Measurements from ENCODE around the gene MRPS10.
"Not testable (repeated sequence)": the region's sequence is repeated elsewhere in the genome, so short reads cannot be mapped to it uniquely, and the experiment has no call there.

The MRPS10 gene

DNA sequence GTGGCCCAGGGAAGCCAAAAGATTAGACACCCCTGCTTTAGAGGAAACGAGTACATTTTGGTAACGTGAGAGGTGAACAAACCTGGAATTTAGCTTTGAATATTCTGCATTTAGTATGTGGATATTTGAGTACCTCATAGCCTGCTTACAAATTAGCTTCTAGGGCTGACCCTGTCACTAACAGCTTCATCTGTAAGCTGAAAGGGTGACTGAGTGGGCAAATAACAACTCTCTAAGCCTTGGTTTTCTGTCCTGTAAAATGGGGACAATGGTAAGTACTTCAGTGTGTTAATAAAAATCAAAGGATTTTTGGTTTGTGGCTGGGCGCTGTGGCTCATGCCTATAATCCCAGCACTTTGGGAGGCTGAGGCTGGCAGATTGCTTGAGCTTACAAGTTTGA lies 14.5 kb downstream of the MRPS10 start:
- DNase-seq = no peak

DNA sequence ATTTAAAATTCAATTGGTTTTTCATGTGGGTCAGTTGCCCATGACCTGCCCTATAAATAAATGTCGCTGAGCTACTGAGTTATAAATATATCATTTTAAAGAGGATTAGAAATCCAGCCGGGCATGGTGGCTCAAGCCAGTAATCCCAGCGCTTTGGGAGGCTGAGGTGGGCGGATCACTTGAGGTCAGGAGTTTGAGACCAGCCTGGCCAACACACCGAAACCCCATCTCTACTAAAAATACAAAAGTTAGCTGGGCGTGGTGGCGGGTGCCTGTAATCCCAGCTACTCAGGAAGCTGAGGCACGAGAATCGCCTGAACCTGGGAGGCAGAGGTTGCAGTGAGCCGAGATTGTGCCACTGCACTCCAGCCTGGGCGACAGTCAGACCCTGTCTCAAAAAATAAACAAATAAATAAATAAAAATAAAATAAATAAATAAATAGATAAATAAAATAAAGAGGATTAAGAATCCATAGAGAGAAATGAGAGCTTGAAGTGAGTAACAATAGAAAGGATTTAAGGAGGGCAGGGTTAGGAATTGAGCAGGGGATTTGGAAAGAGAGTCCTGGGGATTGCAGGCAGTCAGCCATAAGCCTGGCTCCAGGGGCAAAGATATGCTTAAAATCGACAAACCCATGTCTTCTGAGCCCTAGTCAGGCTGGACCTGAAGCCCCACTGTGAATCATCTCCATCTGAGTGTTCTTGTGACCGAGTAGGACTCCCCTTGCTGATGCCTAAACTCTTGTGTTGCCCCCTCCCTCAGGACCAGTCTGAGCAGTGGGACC lies 15.3 kb downstream of the MRPS10 start:
- DNase-seq = not testable (repeated sequence)

DNA sequence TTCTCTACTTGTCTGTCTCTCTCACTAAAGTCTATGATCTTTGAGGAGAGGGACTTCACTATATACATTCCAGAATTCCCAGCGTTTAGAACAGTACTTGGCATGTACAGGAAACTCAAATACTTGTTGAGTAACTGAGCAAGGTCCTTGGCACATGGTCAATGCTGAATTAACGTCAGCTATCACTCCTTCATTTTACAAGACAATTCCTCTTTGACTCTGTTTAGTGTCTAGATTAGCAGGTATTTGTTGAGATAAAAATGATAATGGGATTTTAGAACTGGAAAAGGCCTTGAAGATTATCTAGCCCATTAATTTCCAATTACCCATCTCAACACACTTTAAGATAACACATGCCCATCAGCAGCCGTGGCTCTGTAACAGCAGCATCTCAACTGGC lies 16.3 kb downstream of the MRPS10 start:
- DNase-seq = no peak

DNA sequence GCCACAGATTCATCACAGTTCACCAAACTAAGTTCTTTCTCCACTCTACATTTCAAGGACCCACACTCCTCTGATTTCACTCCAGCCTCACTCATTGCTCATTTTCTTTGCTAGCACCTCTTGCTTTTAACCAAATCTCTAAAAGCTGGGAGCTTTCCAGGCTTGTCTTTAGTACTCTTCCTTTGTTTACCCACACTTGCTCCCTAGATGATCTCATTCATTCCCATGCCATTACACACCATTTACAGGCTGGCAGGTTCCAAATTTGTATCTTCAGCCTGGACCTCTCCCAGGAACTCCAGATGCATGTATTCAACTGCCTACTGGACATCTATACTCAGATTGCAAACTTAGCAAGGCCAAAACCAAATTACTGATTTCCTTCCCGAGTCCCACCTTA lies 17.6 kb downstream of the MRPS10 start:
- DNase-seq = peak; percentile 41

DNA sequence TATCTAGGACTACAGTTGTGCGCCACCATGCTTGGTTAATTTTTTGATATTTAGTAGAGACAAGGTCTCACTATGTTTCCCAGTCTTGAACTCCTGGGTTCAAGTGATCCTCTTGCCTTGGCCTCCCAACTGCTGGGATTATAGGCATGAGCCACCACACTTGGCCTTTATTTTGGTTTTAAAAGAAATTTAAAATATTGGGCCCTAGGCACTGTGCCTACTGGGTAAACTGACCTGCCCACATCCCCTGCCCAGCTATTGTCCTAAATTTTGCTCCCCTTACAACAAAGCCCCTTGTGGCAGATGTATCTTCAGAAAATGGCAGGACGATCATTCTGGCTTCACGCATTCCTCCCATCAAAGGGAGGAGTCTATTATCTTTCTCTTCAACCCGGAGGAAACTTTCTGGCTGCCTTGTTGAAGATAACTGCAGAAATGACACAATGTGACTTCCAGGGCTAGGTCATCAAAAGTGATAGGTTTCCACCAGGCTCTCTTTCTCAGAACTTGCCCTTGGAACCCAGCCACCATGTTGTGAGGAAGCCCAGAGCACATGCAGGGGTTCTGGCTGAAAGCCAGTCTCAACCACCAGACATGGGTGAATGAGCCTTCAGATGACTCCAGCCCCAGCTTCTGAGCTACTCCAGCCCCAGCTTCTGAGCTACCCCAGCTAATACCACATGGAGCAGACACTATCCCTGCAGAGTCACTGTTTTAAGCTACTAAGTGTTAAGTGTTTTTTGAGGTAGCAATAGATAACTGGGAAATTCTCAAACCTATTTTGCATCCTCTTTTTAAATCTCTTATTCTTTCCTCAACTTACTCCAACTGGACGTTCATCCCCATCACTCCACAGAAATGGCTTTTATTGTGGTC lies 18.3 kb downstream of the MRPS10 start:
- peak; percentile 63 for DNase-seq

DNA sequence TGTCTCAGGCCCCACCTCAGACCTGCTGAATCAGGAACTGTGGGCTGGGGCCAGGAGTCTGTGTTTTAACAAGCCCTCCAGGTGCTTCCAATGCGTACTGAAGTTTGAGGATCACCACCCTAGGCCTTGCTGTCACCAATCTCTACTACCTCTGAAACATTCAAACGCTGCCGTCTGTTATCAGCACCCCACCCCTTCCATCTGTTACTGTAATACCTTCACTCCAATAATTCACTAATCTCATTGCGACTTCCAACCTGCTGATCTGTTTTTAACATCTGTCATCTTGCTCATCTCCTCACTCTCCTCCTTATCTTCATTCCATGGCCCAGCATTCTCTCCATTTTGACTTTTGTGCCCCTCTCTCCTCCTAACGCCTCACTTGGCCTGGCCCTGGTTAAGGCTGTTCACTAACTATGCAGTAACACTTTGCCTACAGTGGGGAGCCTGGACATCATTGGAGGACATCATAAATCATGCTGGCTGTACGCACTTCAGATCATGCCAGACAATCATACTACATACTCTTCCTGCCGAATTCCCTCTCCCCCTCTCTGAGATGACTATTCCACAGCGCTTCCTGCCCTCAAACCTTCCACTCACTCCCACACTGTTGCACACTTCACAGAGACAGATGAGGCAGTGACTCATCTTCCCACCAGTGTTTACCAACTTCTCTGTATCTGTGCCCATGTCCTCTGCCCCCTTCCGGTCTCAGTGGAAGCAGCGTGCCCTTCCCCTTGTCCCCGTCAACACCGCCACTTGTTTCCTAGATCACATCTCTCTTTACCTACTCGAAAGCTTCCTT lies 19.9 kb downstream of the MRPS10 start:
- DNase-seq = peak; percentile 61

DNA sequence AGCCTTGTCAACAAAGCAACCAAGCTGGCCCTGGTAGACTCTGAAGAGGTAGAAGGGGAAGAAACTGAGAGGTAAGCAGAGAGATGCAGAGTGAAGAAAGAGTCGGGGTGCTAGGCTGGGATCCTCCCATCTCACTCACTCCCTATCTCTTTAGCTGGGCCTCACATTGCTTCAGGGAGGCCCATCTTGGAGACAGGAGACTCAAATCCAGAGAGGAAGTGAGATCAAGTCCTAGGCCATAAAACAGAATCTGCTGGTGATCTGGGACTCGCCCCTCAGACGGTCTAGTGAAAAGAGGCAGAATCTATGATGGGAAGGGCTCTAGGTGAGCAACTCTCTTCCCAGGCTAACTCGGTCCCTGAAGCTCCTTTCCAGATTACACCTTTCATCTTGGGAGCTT lies 22.2 kb downstream of the MRPS10 start:
- DNase-seq = no peak

DNA sequence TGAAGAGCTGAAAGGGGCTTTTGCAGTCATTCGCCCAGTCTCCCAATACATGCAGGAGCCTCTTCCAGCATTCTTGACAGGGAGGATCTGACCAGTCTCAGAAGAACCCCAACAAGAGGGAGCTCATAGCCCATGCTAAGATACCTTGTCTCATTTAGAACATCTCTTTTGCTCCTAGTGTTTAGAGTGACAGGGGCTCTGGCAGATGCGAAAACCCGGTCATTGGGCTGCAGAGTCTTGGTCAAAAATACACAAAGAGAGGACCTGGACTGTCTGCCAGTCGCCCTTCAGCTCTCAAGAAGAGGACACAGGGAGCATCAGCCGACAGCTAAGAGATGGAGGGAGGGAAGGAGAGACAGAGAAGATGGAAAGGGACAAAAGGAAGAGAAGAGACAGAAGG lies 23.6 kb downstream of the MRPS10 start:
- no peak for DNase-seq

DNA sequence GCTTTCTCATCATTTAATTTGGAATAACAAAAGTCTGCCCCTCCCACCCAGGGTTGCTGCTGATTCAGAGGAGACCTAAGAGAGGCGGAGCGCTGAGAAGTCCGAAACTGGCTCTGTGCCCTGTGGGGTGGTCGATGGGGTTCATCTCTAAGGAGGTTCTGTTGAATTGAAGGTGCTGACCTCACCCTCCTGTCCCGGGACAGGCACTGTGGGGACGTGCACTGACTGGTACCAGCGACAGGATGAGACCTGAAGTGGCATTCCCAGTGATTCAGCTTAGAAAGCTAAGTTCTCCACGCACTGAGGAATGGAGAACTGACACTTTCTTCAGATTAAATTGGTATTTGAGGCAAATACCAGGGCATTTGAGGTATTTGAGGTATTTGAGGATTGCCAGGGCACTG lies 24.2 kb downstream of the MRPS10 start:
- DNase-seq = no peak

DNA sequence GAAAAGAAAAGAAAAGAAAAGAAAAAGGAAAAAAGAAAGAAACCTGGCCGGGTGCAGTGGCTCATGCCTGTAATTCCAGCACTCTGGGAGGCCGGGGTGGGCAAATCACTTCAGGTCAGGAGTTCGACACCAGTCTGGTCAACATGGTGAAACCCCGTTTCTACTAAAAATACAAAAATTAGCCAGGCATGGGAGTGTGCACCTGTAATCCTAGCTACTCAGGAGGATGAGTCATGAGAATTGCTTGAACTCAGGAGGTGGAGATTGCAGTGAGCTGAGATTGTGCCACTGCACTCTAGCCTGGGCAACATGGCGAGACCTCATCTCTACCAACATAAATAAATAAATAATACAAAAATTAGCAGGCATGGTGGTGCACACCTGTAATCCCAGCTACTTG lies 25.3 kb downstream of the MRPS10 start:
- DNase-seq = not testable (repeated sequence)

DNA sequence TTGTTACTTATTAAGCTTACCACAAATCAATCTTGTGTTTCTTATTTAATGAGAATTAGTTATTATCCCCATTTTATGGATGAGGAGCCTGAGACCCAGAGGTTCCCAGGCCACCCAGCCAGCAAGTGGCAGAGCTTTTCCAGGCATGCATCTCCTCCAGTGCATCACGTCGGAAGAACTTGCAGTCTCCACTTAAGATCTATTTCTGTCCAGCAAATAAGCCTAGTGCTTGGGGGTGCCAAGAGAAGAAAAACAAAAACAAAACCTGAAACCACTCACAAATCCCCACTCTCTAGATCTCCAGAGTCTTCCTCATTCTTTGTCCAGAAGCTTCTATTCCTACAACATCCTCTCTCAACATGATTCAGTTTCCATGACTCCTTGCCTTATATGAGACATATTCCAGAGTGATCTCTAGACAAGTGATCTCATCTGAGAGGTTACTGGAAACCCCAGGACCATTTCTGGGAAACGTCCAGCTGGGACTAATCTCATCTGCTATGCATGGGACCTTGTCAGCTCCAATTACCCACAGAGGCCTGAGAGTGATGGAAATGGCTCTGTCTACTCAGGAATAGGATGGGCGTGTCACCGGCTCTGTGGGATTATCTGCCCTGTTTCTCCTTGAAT lies 27.0 kb downstream of the MRPS10 start:
- no peak for DNase-seq

DNA sequence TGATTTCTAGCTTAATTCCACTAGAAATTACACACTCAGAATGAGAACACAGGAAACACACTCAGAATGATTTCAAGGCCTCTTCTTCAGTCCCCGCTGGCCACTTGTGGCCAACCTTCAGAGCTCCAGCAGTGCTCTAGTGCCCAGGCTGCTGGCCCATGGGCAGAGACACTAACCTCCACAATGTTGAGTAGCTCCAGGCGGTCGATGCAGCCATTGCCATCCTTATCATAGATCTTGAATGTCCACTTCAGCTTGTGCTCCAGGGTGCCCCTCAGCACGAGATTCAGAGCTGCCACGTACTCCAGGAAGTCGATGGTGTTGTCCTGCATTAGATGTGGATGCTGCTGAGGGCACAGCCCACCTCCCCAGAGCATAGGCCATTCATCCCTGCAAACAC lies 29.3 kb downstream of the MRPS10 start:
- no peak for DNase-seq

DNA sequence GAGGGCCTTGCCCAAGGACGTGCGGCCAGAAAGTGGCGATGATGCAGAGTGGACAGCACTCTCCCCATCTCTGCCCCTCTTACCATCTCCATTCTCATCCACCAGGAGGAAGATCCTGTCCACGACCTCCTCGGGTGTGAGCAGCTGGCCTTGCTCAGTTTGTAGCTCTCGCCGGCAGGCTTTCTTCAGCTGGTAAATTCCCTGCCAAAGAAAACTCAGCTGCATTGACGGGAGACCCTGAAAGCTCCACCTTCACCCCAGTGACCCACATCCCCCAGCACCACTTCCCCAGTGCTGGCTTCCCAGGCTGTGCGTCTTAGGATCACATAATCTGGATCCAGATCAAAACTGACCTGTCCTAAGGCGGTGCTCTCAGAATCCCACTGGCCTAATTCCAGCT lies 32.1 kb downstream of the MRPS10 start:
- no peak for DNase-seq

DNA sequence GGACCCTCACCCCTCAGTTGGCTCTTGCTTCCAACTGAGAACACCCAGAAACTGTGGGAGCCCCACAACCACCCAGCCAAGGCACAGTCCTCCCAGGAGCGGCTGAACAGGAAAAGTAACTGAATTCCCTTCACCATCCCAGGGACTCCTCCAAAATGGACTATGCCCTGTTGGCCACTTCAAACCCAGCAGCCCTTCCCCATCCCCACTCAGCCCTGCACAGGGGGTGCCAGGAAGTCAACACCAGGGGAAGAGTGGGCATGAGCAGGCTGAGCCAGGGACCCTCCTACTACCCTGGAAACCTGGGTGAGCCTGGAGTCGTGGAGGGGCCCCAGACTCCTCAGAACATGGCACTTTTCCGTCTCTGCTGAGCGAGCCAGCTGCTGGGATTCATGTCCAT lies 33.2 kb downstream of the MRPS10 start:
- DNase-seq = no peak

DNA sequence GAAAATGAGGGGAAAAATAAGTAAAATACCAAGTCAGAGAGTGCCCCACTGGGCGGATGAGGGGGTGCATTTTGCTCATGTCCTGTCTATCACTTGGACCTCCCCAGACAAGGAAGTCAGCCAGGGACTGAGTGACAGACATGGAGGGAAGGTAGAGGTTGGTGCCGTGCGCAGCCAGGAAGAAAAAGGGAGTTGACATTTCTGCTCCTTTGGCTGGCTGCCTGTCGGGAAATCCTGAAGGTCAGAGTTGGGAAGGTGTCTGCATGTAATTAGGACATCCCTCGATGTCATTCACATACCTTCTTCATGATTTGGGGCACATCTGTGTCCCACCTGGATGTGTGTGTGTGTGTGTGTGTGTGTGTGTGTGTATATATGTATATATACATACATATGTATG lies 35.6 kb downstream of the MRPS10 start:
- no peak for DNase-seq

DNA sequence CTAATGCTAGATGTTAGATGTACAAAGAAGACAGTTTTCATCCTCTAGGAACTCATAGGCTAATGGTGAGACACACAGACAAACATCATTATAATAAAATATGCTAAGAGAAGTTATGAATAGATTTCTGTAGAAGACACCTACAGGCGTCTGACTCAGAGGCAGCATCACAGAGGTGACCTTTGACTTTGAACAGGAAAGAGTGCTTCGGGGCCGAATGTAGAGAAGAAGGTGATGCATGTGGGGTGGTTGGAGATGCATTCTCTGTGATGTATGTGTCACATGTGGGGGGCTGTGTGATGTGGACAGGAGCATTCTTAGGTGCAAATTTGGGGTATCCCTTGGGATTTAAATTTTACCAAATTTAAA lies 37.7 kb downstream of the MRPS10 start:
- no peak for DNase-seq

DNA sequence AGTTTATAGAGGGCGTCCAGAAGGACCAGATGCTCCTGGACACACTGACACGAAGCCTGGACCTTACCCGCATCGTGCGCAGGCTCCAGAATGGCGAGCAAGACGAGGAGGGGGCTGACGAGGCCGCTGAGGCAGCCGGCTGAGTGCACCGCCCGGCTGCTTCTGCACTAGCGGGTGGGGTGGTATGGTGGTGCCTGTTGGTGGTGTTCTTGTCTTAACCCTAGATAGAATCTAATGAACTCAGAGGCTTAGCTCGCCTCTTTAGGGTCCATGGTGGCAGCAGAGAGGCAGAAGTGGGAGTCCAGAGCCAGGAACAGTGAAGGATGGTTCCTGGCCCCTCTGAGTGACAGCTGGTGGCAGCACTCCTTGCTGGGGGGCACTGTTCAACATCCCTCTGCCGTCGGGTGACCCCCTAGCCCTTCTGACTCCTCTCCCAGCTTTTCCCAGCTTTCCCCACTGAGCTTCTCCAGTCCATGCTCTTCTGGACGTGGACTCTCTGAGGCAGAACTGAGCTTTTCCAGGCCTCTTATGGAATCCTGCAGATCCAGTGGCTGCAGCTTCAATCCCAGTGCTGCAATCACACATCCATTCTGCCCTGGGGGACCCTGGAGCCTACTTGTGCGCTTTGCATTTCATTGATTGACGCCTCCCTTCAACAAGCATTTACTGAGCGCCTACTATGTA lies 38.3 kb downstream of the MRPS10 start:
- no peak for DNase-seq

DNA sequence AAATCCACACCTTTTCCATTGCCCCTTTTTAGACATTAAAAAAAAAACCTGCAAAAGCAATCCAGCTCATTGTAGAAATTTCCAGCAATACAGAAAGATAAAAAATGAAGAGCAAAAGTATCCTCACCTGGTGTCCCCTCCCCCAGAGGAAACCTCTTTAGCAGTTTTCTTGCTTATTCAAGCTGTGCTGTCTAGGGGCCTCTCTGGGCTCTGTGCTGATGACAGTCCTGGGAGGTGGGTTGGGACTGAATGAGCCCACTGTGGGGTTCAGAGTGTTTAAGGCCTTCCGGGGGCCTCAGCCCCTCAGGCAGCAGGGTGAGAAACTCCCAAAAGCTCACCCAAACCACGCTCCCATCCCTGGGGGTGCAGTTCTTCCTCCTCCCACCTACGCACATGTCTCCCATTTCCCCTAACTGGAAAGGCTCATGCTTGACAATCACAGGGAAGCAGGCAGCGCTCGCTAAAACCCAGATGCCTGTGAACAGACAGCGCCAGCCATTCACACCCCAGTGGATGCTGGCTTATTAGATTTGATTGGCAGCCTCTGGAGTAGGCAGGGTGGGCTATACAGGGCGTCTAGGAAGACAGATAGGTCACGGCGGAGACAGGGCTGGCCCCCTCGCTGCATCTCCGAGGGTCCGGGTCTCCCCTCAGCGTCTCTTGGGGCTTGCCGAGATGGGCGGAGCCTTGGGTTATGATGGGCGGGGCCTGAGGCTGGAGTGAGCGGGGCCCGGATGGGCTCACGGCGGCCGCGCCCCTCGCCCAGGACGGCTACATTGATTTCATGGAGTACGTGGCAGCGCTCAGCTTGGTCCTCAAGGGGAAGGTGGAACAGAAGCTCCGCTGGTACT lies 39.9 kb downstream of the MRPS10 start:
- no peak for DNase-seq

DNA sequence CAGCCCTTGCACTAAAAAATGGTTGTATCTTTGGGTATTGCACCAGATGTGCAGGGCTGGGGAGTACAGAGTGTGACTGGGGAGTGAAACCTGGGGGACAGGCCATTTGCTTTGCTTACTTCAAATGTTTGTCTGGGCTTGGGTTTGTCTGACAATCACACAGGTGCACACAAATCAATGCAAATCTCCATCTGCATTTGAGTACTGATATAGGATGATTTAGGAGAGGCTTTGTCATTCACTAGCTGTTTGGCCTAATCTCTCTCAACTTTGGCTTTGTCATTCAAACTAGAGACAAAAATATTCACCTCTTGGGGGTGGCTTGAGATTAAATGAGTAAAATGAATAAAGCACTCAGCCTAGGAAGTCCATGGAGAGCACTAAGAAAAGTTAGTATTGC lies 40.7 kb downstream of the MRPS10 start:
- no peak for DNase-seq

DNA sequence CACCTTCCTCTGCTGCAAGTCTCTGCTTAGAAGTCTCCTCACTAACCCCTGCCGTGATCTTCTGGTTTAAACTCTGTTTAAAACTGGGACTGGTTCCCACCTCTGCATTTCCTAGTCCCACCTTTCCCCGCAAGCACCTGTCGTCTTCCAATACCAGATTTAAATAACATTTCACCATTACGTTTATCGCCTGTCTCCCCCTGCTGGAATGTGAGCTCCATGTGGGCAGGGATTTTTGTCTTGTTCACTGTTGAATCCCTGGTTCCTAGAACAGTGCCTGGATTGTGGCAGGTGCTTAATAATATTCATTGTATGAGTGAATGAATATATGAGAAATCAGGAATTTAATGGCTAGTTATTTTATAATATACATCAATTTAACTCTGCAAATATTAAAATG lies 41.8 kb downstream of the MRPS10 start:
- no peak for DNase-seq

DNA sequence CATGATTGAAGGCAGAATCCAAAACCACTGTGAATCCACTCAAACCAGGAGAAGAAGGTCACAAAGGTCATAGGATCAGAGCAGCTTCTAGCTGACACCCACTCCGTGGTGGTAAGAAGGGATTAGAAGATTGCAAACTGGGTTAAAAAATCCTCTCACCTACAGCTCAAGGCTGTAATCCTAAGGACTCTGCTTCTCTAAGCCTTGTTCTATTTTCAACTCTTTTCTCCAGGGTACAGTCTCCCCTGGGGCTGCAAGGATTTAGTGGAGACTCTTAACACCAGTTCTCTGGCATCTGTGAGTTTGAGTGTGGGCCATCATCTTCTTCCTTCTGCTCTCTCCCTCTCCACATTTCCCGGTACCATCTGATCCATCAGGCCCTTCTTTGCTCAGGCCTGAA lies 44.6 kb downstream of the MRPS10 start, which contains the start of gene GUCA1A:
Gene GUCA1A, plus strand, starts transcription at position 264 of the 400 bp plus-strand sequence. CDS start 250 bp downstream, outside the sequence.
- DNase-seq = no peak
